ENCODE data around the gene CMIP.
"Not testable (repeated sequence)": the region's sequence is repeated elsewhere in the genome, so short reads cannot be mapped to it uniquely, and the experiment has no call there.

GRCh38 chr16:81422153-81422552 lies 22.5 kb upstream of the CMIP start:
- not testable (repeated sequence) for TF ChIP-seq POLR2AphosphoS5 (IDR thresholded peaks at IDR 0.05)
- TF ChIP-seq, protein P1, sequence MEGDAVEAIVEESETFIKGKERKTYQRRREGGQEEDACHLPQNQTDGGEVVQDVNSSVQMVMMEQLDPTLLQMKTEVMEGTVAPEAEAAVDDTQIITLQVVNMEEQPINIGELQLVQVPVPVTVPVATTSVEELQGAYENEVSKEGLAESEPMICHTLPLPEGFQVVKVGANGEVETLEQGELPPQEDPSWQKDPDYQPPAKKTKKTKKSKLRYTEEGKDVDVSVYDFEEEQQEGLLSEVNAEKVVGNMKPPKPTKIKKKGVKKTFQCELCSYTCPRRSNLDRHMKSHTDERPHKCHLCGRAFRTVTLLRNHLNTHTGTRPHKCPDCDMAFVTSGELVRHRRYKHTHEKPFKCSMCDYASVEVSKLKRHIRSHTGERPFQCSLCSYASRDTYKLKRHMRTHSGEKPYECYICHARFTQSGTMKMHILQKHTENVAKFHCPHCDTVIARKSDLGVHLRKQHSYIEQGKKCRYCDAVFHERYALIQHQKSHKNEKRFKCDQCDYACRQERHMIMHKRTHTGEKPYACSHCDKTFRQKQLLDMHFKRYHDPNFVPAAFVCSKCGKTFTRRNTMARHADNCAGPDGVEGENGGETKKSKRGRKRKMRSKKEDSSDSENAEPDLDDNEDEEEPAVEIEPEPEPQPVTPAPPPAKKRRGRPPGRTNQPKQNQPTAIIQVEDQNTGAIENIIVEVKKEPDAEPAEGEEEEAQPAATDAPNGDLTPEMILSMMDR (IDR thresholded peaks at IDR 0.05), result not testable (repeated sequence)

Data from esophagus muscularis mucosa (tissue), 3 donors.